CMK (cell line): ENCODE results near the gene APLN.

Experiments
- DNase-seq: peaks from one replicate; pipeline ENCODE4 v3.0.0-alpha.2; 2010; ENCODE audit warnings: low read depth

APLN gene, protein sequence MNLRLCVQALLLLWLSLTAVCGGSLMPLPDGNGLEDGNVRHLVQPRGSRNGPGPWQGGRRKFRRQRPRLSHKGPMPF

DNA sequence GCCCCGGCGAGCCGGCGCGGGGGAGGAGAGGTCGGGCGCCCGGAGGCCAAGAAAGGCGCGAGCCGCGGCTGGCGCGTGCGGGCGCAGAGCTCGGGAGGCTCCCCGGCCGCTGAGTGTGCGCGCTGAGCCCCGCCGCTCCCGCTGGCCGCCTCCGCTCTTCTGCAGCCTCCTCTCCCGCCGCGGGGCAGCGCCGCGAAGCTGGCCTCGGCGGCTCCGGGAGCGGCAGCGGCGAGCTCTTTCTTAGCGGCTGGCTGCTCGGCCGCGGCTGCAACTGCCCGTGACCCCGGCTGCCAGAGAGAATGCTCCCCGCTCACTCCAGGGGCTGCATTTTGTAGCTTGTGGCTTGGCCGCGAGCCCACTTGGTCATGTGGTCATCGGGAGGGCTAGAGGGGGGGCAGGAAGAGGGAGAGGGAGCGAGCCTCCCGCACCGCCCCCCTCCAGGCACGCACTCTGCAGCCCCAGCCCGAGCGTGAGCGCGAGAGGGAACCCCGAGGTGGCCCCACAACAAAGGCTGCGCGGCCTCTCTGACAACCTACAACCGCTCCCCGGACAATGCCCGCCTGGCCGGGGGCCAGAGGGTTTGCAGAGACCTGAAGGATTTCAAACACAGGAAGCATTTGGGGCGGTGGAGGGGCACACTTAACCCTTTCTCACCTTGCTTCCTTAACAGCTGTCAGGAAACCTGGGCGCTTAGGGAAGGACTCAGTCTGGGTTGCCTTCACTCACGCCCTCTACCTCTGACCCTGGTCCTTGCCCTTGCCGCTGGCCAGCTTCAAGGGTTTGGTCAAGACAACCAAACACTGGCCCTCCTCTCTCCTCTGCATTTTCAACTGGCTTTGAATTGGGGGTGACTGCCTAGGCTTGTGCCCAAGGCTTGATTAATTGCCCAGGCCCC lies at the start of gene APLN:
Gene APLN (minus strand): TSS at position 305 of the 895 bp plus-strand sequence. CDS start 326 bp downstream, outside the sequence.
- DNase-seq: no peak

DNA sequence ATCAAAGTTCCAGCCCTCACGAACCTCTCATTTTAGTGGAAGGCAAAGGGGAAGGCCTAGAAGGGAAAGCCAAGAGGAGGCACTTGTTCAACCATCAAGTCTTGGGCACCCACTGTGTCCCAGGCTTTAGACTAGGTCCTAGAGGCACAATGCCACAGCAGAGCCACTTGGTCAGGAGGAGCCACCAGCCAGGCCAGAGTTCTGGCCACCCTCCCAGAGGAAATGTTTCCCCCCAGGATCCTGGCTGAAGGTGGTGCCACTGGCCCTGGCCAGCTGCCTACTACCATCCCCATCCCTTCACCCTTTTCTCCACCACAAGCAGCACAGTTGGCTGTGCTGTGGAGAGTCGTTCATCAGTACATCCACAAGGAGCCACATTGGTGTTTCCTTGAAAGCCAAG lies 49.7 kb upstream of the APLN start:
- DNase-seq: no peak

DNA sequence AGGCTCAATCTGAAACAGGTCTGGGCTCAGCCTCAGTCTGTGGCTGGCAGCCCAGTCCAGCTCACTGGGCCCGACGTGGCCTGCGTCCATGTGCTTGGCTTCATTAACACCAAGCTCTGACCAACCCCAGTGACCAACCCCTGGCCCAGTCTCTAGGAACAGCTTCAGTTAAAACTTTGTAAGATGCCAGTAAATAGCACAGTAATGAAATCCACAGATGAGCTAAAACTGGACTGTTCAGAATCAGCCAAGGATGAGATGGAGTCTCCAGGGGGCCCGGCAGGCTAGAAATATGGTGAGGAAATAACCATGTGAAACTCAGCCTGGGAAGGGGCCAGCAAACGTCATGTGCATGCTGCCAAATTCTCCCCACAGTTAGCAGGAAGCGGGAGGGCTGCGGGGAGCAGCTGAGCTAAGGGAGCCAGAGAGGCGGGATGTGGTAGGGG lies 46.9 kb upstream of the APLN start:
- no peak for DNase-seq

DNA sequence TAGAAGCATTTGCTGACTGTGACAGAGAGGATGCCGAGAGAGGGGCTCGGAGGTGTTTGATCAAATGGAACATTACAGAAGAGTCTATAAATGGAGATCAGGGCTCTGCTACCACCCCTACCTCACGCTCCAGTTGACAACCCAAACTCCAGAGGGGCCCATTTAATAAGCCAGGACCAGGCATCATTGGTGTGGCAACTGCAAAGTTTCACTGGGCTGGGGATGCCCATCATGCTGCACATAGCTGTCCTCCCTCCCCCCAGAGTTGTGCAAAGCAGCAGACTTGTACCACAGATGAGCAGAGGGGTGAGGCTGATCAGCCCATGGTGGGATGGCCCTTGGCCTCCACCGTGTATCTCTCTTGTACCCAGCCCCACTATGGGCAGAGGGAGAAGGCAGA lies 45.8 kb upstream of the APLN start:
- no peak for DNase-seq

DNA sequence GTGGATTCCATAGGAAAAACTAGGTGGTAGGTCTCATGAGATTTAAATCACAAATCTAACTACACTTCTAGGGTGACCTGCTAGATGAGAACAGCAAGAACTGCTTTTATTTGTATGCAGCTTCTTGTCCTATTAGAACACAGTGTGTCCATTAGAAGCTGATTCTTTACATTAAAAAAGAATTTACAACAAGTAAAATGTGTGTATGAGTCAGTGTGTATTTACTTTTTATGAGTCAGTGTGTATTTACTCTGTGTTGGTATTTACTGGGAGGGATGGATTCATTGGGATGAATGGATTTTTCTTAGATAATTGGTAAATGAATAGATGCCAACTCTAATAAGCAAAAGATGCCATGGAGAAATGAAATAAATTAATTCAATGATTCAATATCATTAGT lies 43.4 kb upstream of the APLN start:
- DNase-seq: no peak

DNA sequence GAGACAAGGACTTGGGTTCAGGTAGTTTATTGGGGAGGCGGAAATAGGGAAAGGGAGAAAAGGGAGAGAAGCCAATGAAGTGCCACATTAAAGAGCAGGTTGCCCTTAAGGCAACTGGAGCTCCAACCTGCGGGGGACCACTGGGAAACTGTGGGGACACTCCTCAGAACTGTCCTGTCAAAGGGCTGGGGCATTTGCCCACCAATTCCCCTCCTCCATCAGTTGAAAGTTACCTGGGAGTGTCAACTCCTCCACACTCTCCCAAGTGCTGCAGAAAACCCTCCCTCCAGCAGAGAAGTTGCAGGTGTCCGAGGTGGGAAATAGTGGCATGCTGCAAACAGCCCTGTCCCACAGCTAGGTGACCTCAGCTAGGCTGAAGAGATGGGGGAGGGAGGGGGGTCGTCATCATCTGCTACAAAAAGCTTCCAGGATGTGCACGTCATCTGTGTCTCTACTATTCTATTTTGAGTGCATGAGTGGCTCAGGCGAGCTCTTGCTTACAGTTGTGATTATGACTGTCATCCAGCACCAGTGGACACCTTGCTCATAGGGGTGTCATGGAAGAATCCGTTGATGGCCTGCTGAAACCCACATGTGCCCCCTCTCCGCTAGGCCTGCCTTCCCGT lies 42.6 kb upstream of the APLN start:
- DNase-seq: no peak

DNA sequence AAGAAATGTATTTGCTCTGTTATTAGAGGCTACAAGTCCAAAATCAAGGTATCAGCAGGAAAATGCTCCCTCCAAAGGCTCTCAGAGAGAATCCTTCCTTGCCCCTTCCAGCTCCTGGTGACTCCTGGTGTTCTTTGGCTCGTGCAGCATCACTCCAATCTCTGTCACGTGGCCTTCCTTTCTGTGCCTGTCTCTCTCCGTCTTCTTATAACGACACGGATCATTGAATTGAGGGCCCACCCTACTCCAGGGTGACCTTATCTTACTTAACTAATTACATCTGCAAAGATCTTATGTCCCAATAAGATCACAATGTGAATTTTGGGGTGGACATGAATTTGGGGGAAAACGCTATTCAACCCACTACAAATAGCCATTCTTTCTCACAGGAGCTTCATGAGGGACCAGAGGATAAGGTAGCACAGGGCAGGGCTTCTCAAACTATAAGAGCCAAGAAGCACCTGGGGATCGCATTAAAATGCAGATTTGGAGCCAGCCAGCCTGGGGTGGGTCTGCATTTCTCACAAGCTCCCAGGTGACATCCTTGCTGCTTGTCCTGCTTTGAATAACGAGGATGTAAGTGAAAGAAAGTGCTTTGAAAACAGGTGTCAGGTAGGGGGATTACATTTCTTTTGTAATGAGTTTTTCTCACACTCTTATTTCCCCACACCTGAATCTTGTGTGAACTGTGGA lies 41.9 kb upstream of the APLN start:
- DNase-seq: no peak

DNA sequence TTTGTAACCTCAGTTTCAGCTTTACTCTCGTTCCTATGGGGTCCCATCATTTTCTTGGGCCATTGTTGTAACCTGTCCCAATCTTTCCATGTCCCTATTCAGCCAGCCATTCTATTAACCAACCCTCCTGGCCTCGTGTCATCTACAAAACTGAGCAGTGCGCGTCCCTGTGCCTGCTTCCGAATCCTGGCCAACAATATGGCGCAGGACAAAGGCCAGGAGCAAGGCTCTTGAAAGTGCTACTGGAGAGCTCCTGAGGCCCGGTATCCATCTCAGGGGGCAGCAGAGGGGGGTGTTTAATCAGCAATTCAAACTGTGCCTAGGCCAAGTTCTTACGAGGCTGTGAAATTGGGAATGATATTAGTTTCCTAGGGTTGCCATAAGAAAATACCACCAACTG lies 41.2 kb upstream of the APLN start:
- DNase-seq: no peak

DNA sequence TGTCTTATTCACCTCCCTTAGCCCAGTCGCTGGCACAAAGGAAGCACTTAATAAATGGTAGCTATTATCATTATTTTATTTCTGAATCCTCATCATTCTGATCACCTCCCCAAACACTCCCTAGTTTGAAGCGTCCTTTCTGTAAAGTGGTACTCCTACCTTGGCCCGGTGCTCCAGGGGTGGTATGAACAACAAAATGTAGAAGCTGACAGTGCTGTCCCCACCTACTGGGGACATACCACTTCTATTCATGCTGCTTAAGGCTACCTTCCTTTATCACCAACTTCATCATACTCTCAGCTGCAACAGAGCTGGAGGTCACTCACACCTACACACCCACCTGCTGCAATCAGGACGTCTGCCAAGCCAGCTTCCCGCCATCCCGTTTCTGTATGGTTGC lies 40.8 kb upstream of the APLN start:
- no peak for DNase-seq

DNA sequence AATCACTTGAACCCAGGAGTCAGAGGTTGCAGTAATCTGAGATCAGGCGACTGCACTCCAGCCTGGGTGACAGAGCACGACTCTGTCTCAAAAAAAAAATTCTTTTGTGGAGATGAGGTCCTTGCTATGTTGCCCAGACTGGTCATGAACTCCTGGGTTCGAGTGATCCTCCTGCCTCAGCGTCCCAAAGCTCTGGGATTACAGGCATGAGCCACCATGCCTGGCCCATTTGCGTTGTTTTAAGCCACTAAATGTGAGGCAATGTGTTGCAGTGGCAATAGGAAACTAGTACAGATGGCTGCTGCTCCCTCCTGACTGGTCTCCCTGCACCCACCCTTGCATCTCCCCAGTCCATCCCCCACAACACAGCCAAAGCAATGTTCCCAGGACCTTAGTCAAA lies 40.0 kb upstream of the APLN start:
- DNase-seq: no peak

DNA sequence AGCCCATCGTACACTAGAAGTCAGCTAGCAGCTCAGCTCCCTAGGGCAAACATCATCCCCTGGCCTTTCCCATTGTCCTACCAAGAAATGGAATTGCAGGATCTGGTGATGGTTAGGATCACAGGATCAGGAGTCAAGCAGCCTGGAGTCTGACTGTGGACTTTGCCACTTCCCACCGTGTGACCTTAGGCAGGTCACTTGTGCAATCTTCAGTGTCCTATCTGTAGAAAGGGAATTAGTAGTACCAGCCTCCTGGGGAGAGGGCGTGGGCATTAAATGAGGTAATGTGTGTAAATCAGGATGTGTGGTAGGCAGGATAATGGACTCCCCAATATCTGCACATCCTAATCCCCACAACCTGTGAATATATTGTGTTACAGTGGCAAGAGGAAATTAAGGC lies 38.6 kb upstream of the APLN start:
- no peak for DNase-seq

DNA sequence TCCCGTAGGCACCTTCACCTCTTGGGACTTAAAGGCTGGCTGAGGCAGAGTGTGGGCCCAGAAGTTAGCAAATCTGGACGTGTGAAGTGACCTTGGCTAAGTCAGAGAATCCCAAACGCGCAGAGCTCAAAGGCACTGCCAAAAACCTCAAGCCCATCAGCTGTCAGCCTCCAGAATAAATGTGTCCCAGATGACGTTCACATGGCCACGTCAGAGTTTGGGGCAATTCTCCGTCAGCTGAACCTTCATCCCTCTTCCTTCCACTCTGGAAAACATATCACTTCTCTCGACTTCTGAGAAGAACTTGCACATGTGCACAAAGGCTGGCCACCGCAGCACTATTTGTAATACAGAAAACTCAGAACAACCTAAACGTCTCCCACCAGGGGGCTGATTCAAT lies 35.7 kb upstream of the APLN start:
- DNase-seq: no peak

DNA sequence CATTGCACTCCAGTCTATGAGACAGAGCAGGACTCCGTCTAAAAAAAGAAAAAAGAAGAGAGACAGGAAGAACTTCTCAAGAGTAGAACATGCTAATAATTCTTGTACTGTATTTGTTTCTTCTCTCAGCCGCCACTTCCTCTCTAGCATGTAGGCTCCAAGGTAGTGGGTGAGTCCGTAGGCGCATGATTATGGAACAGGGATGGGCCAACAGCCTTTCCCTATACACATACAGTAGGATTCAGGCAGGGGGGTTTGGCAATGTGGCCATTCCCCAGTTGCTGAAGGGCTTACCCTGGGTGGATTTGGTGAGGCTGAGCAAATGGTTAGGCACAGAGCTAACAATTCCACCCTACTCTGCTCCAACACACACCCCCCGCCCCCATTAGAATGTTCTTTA lies 35.0 kb upstream of the APLN start:
- DNase-seq: no peak

DNA sequence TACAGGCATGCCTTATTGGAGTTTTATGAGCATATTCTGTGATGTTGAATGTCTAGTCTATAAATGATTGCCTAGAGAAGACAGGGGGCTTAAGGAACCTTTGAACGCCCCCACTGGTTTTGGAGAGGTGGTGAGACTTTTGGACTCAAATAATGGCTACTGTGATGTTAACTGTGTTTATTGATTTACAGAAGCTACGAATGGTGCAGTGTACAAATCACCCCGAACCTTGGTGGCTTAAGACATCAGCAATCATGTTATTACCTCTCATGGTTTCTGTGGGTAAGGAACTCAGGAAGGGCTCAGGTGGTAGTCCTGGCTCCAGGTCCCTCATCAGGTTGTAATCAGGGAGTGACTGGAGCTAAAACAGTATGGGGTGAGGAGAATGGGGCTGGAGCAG lies 33.3 kb upstream of the APLN start:
- no peak for DNase-seq

DNA sequence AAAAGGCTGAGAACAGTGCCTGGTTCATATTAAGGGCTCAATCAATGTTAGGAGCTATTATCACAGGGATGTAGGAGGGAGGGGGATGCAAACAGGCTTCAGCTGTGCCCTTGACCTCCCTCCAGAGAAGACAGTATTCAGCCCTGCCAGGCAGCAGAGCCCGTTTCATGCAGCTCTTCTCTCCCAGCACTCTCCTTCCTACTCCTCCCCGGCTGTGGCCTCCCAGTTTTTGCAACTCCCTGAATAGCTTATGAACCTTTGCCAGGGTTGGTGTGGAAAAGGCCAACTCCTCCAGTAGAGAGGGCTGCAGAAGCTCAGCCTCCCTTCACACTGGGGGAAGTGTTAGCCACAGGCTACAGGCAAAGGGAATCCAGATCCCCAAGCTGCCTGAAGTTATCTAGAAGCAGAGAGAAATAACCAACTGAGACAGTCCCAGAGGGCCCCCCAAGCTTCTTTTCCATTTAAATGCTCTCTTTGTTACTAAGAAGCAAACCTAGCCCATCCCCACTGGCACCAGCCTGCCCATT lies 31.7 kb upstream of the APLN start:
- DNase-seq: no peak

DNA sequence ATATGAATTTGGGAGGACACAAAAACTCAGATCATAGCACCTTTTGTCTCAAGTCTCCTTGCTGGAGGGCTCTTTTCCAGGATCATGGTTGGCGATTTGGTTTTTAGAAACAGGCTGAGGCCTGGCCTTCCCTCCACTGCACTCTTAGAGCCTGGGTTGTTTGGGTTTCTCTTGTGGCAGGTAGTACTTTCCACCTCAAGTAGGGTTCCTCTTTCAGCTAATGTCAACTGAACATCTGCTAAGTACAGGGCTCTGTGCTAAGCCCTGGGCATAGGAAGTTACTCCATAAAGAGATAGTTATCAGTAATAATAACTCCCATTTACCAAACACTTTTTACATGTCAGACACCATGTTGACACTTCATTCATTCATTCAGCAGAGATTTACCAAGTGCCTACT lies 28.2 kb upstream of the APLN start:
- no peak for DNase-seq

DNA sequence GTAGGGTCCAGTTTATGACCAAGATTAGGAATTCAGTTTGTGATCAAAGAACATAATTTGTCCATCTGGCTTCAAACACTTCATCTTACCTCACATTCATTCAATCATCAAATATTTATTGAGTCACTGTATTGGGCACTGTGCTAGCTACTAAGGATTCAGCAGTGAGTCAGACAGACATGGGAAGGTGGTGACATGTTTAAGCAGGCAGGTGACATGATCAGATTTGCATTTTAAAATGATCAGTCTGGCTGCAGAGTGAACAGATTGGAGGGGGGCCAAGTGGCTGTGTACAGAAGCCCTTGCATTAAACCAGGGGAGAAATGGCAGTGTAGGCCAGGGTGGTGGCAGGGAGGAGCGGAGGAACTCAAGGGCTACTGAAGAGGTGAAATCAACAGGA lies 25.1 kb upstream of the APLN start:
- no peak for DNase-seq

DNA sequence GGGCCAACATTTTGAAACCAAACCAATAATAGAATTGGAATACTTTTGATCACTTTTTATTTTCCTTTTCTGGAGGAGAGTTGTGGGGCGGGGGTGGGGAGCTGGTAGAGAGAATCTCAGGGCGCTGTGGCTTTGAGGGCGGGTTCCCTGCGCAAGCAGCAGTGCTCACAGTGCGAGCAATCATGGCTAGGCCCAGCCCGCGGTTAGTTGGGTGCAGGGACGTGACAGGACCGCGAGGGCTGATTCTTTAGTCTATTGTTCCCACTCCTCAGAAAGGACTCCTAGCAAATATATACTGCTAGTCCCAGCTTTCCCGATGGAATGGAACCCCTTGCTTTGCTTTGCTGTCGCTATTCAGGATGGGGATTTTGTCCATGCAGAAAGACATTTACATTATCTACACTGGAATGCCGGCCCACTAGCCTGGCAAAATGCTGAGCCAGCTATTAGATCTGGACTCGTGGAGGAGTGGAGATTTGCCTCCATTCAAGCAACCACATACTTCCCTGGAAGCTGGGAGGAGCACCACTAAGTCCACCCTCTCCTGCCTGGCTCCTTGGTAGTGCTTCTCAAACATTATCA lies 23.9 kb upstream of the APLN start:
- DNase-seq: no peak

DNA sequence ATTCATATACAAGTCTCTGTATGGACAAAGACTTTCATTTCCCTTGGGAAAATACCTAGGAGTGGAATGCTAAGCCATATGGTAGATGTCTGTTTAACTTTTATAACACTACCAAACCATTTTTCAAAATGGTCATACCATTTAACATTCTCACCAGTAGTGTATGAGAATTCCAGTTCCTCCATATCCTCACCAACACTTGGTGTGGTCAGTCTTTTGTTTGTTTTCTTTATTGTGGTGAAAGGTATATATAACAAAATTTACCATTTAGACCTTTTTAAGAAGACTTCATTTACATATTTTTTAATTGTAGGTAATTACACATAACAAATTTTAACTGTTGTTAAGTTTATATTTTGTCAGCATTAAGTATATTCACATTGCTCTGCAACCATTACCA lies 12.7 kb upstream of the APLN start:
- no peak for DNase-seq

DNA sequence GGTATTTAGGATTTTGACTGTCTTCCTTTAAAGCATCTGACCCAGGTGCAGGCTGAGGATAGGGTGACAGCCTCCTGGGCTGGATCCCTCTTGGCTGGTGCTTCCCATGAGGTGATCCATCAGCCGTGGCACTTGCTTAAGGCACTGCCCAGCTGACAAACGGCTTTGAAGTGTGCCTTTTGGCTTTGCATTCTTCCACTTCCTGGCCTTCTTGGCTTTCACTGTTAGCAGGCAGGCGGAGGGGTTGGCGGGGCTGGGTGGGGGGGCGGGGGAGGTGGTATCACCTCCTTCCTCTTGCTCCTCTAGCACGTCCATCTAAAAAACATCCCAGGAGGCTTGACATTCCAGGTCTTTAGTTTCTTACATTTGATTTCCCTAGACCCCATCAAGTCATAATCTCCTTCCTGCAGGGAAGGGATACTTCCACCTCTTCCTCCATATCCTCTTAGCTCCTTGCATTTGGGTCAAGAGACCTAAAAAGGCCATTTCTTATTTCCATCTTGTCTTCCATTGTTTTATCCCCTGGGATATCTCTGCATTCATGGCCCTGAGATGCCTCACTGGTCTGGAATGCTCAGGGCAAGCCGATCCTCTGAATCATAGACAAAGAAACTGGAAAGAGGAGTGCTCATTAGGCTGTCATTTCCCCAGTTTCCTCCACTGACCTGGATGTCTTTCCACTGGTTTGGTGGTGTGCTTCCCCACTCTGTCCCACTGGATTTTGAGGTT lies 11.3 kb upstream of the APLN start:
- DNase-seq: no peak

DNA sequence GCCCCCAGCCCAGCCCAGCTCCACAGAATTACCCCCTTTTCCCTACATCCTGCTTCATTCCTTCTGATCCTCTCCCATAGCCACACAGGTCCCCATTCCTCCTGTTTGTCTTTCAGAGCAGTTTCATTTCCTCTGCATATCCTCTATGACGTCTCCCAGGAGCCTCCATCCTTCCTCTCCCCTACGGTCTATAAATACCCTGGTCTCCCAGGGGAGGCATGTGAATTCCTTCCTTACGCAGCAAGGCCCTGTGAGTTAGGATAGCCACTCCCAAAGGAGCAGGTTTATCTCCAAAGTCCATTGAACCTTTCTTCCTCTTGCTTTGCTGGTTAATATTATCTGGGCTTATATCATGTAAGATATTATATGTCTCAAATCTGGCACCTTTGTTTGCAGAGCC lies 8.4 kb upstream of the APLN start:
- DNase-seq: no peak

DNA sequence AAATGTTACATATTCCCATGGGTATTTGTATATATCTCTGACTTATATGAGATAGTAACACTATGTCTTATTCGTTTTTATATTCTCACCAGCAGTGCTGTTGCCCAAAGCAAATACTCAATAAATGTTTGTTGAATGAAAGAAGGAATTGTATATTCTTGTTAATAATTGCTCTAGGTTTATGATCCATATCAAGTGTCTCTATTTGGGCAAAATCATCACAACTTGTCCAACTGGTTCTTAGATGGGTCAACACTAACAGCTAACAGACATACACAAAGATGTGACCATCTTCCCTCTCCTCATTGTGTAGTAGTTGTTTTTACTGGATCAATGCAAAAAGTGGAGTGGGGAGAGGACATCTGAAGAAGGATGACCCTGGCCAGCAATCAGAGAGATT lies 6.6 kb upstream of the APLN start:
- DNase-seq: no peak
